Spleen (tissue), 11 donors: Measurements from ENCODE around the gene NPIPB2. TPM values are rescaled to one million over a fixed set of nuclear protein-coding genes. Genes with fewer than 3 reads are reported as not detected.

Experiments used
- DNase-seq: peaks from one replicate; pipeline ENCODE4 v3.0.0-alpha.2; 2020
- H3K27ac ChIP-seq, 8 donors: fragments of 200-600 bp; sonication (generic) in 7 of 8; 1 replicate in 4 of 8; 2 replicates in 4 of 8; pipeline versions ENCODE4 v1.5.0 to v1.8.0; 2016 to 2021; ENCODE audit warnings: inconsistent platforms in 4 of 8, mild to moderate bottlenecking in 4 of 8, moderate library complexity in 1 of 8
- H3K27me3 ChIP-seq, 7 donors: fragments of 200-600 bp; sonication (generic) in 6 of 7; replicated peaks in 1 of 7; 1 replicate in 4 of 7; 2 replicates in 3 of 7; pipeline versions ENCODE4 v1.5.0 to v1.8.0; 2016 to 2021; ENCODE audit warnings: inconsistent platforms in 3 of 7, mild to moderate bottlenecking in 1 of 7
- H3K36me3 ChIP-seq, 6 donors: fragments of 200-600 bp; sonication (generic) in 5 of 6; 1 replicate in 4 of 6; 2 replicates in 2 of 6; pipeline versions ENCODE4 v1.5.0 to v1.8.0; 2016 to 2021; ENCODE audit warnings: inconsistent platforms in 2 of 6
- H3K4me1 ChIP-seq, 6 donors: fragments of 200-600 bp; sonication (generic) in 5 of 6; 1 replicate in 3 of 6; 2 replicates in 3 of 6; pipeline versions ENCODE4 v1.5.0 to v1.8.0; 2016 to 2021; ENCODE audit warnings: inconsistent platforms in 3 of 6
- H3K4me3 ChIP-seq, 8 donors: fragments of 200-600 bp; sonication (generic) in 7 of 8; 1 replicate in 4 of 8; 2 replicates in 4 of 8; pipeline versions ENCODE4 v1.5.0 to v1.8.0; 2016 to 2021; ENCODE audit warnings: inconsistent platforms in 4 of 8, mild to moderate bottlenecking in 4 of 8, moderate library complexity in 2 of 8
- H3K9me3 ChIP-seq, 8 donors: fragments of 200-600 bp; sonication (generic) in 7 of 8; 1 replicate in 4 of 8; 2 replicates in 4 of 8; pipeline versions ENCODE4 v1.5.0 to v1.8.0; 2016 to 2021; ENCODE audit warnings: inconsistent platforms in 4 of 8
- CTCF ChIP-seq, 11 experiments: fragments of 200-600 bp in 7 of 11; fragments of 450-650 bp in 4 of 11; sonication (generic) in 4 of 11; IDR thresholded peaks in 8 of 11; conservative IDR thresholded peaks in 3 of 11; 1 replicate in 7 of 11; 2 replicates in 4 of 11; pipeline versions ENCODE4 v1.4.0 to v1.8.0; 2016 to 2021; ENCODE audit warnings: antibody characterized with exemption in 11 of 11, inconsistent platforms in 4 of 11, mild to moderate bottlenecking in 1 of 11
- POLR2A ChIP-seq, 3 donors: fragments of 450-650 bp; IDR thresholded peaks; one replicate each; pipeline ENCODE4 v1.5.1; 2017; ENCODE audit warnings: antibody characterized with exemption in 3 of 3, mild to moderate bottlenecking in 1 of 3
- POLR2AphosphoS5 ChIP-seq, 3 donors: sonication (generic); formaldehyde crosslinking; IDR thresholded peaks; one replicate each; pipeline ENCODE4 v1.5.1; 2017; ENCODE audit warnings: antibody characterized with exemption in 3 of 3
- WGBS, 5 donors: extraction: QIAGEN DNeasy Blood & Tissue Kit in 3 of 5; methylation state at CpG; one replicate each; pipeline versions ENCODE4 v1.1.5 to v1.1.7; 2013 to 2018; 5-methylcytosine and 5-hydroxymethylcytosine counted together
- intact Hi-C: fragments of 100-400 bp; cut with DNase I; formaldehyde crosslinking; loops from one replicate; pipeline ENCODE4 v1.15.0; 2023; ENCODE audit warnings: low total_unique reads
- polyA plus RNA-seq, 3 donors: library from polyadenylated mRNA; stranded (reverse); fragments of 200-250 nt; gene quantifications; one replicate each; pipeline ENCODE4 v1.2.1, GENCODE V29; 2013
- total RNA-seq, 7 donors: library from RNA; depleted of rRNA in 3 of 7; stranded (reverse); fragments of >200 nt in 3 of 7; fragmentation: NEBNext Ultra II Directional in 4 of 7; extraction: Animal tissue kit (Norgen Biotek cat#: 25700) in 4 of 7; gene quantifications; one replicate each; pipeline versions ENCODE4 v1.1.0 to v1.2.1, GENCODE V29; 2016 to 2021
- donor health status: healthy with polysubstance abuse.
- donor health status: DM: no; HTN: no; CAD: no; lungs with moderate emphysema.
- donor health status: DM: no; HTN: no; CAD: no.
- donor health status: Bipolar disorder and iron deficiency.
- donor health status: healthy.
- donor health status: DM: no; HTN: no; CAD: no.
- donor health status: DM: yes; HTN: yes; CAD: no.

The NPIPB2 gene
- total and polyA plus RNA-seq, 10 donors = 4.0 to 23.7 (median 10.9) TPM

DNA sequence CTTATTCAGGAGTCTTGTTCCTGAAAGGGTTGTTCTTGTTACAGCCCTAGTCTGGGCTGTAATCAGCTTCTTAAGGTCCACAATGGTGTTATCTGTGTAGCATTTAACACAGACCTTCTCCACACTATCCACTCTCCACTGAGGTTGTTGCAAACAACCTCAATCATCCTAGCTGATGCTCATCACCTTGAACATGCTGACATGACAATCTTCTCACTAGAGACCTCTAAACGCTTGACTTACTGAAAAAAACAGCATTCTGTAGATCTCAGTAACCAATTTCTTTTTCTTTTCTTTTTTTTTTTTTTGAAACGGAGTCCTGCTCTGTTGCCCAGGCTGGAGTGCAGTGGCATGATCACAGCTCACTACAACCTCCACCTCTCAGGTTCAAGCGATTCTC, 26.7 kb upstream of the NPIPB2 start:
- no peak for DNase-seq
- no peaks in the 10 kb centered on the region for H3K9me3 ChIP-seq
- H3K27ac ChIP-seq = no peak overlapping the region
- H3K4me1 ChIP-seq = peaks cover 0 to 43% (median 12%) of the 10 kb centered on the region in 6 donors
- TF ChIP-seq CTCF (IDR thresholded peaks at IDR 0.05 in 8 of 11, conservative IDR thresholded peaks at IDR 0.05 in 3 of 11) (no peak), POLR2AphosphoS5 (IDR thresholded peaks at IDR 0.05) (no peak), POLR2A (IDR thresholded peaks at IDR 0.05) (no peak)
- no peak overlapping the region for H3K4me3 ChIP-seq
- H3K36me3 ChIP-seq = peaks cover 0 to 11% (median 0%) of the 10 kb centered on the region in 6 donors
- WGBS, 5 donors = 87 to 92% (median 91%) methylated on average over 3 of the region's 3 CpGs
- intact Hi-C loops = no loop called here
- no peaks in the 10 kb centered on the region for H3K27me3 ChIP-seq

- Histone ChIP-seq H3K27me3 (no peaks in the 10 kb centered on the region), H3K27ac (peak overlapping the region in 3 of 8 donors; percentile 73 to 82 (median 78)), H3K36me3 (peaks cover 0 to 4% (median 0%) of the 10 kb centered on the region in 6 donors), H3K4me3 (peak overlapping the region in 1 of 8 donors; percentile 13), H3K9me3 (no peaks in the 10 kb centered on the region), H3K4me1 (peaks cover 0 to 54% (median 14%) of the 10 kb centered on the region in 6 donors)
- no peak for DNase-seq
- 78 to 90% (median 84%) methylated on average over 17 of the region's 17 CpGs for WGBS, 5 donors
- no peak for TF ChIP-seq POLR2A (IDR thresholded peaks at IDR 0.05)
- TF ChIP-seq POLR2AphosphoS5 (IDR thresholded peaks at IDR 0.05) = no peak
- no peak for TF ChIP-seq CTCF (IDR thresholded peaks at IDR 0.05 in 8 of 11, conservative IDR thresholded peaks at IDR 0.05 in 3 of 11)
- intact Hi-C loops = no loop called here
These were observed 25.5 kb upstream of the NPIPB2 start for GRCh38 chr16:11967195-11967911.

DNA sequence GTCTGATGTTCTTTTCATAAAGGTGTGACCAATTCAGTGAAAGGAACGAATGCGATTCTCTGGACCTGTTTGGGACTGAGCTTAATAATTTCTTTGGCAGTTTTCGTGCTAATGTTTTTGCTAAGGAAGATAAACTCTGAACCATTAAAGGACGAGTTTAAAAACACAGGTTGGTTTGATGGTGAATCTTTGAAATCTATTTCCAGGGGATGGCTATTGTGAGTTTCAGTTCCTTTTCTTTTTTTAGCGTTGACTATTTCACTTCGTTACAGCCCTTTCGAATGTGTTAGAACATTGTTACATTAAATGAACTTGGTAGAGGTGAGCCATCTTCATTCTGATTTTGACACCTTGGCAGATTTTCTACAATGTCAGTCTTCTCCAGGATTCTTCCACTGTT, 24.3 kb upstream of the NPIPB2 start:
- DNase-seq = no peak
- no peaks in the 10 kb centered on the region for H3K36me3 ChIP-seq
- no peaks in the 10 kb centered on the region for H3K27me3 ChIP-seq
- H3K27ac ChIP-seq = peak overlapping the region in 7 of 8 donors; percentile 58 to 82 (median 73)
- H3K4me1 ChIP-seq = peaks cover 0 to 52% (median 14%) of the 10 kb centered on the region in 6 donors
- H3K9me3 ChIP-seq = no peaks in the 10 kb centered on the region
- H3K4me3 ChIP-seq = peak overlapping the region in 2 of 8 donors; percentile 22 to 36
- intact Hi-C loops = no loop called here
- 50 to 78% (median 59%) methylated on average over 7 of the region's 7 CpGs for WGBS, 5 donors
- TF ChIP-seq POLR2AphosphoS5 (IDR thresholded peaks at IDR 0.05) (no peak), POLR2A (IDR thresholded peaks at IDR 0.05) (no peak), CTCF (IDR thresholded peaks at IDR 0.05 in 8 of 11, conservative IDR thresholded peaks at IDR 0.05 in 3 of 11) (no peak)

- Histone ChIP-seq H3K36me3 (no peaks in the 10 kb centered on the region), H3K27me3 (no peaks in the 10 kb centered on the region), H3K27ac (peak within 1 kb of the TSS; percentile 39 to 82 (median 71)), H3K9me3 (no peaks in the 10 kb centered on the region), H3K4me1 (peaks cover 0 to 52% (median 14%) of the 10 kb centered on the region in 6 donors), H3K4me3 (peak within 1 kb of the TSS in 3 of 8 donors; percentile 6 to 36 (median 22))
- TF ChIP-seq POLR2A (IDR thresholded peaks at IDR 0.05) = no peak
- TF ChIP-seq POLR2AphosphoS5 (IDR thresholded peaks at IDR 0.05) = peak in 1 of 3 donors; percentile 17
- 53 to 73% (median 61%) methylated on average over 9 of the region's 9 CpGs for WGBS, 5 donors
- intact Hi-C loops = no loop called here
- DNase-seq = no peak
These were observed 23.1 kb upstream of the NPIPB2 start, which contains the start of gene TNFRSF17 for GRCh38 chr16:11964761-11965551. TNFRSF17 (plus strand) TSS chr16:11965210; CDS start chr16:11965325, 115 bp downstream.
